Hair follicle dermal papilla cell (primary cell): ENCODE data around the gene GDAP1L1. TPM values are rescaled to one million over a fixed set of nuclear protein-coding genes. Genes with fewer than 3 reads are reported as not detected.

Source experiments
- total RNA-seq: library from RNA; depleted of rRNA; stranded (reverse); fragments of >200 nt; gene quantifications from 2 replicates; pipeline ENCODE4 v1.2.3, GENCODE V29; 2012

The GDAP1L1 gene
- total RNA-seq: not detected in 2 replicates

GRCh38 chr20:44247131-44247571 is at the start of gene GDAP1L1:
GDAP1L1 (plus strand) TSS chr20:44247308; CDS start chr20:44247335, 27 bp downstream.

GRCh38 chr20:44210406-44211176 is 36.5 kb upstream of the GDAP1L1 start, which contains the start of gene OSER1:
OSER1 (minus strand) TSS chr20:44210771; CDS start chr20:44206957, 3,814 bp downstream.

GRCh38 chr20:44310664-44311639 is 63.8 kb downstream of the GDAP1L1 start, which contains the start of gene FITM2:
FITM2 (minus strand) TSS chr20:44311202; CDS start chr20:44311148, 54 bp downstream.

Other genes with a start within 250 kb of the GDAP1L1 start
- gene JPH2, start 60.1 kb upstream of the GDAP1L1 start, total RNA-seq: 21.4 and 37.0 TPM in 2 replicates
- gene OSER1, start 36.5 kb upstream of the GDAP1L1 start, total RNA-seq: 50.3 and 50.8 TPM in 2 replicates
- 9.5 and 12.7 TPM in 2 replicates for gene FITM2, start 63.9 kb downstream of the GDAP1L1 start, total RNA-seq
- gene R3HDML, start 89.7 kb downstream of the GDAP1L1 start, total RNA-seq: not detected in 2 replicates
- gene HNF4A, start 108.4 kb downstream of the GDAP1L1 start, total RNA-seq: not detected in 2 replicates
- gene TTPAL, start 228.6 kb downstream of the GDAP1L1 start, total RNA-seq: 21.9 and 22.2 TPM in 2 replicates